Measurements from ENCODE around the gene TSPAN16.

- TF ChIP-seq CTCF (IDR thresholded peaks at IDR 0.05) (no peak), POLR2A (IDR thresholded peaks at IDR 0.05) (no peak)
Measured at GRCh38 chr19:11295180-11295579, 780 bp upstream of the TSPAN16 start.

Measured in vagina (tissue), 2 donors.